ENCODE data around the gene PCSK4. TPM values are rescaled to one million over a fixed set of nuclear protein-coding genes. Genes with fewer than 3 reads are reported as not detected.
A peak's percentile ranks its signal among the peaks of the same experiment; 100 is the strongest.

Gene PCSK4
- total RNA-seq, 2 donors from 2014 or later = 13.3 to 16.6 TPM

GRCh38 chr19:1452802-1453524 is 37.2 kb downstream of the PCSK4 start:
- H3K4me3 Mint-ChIP-seq = no peak overlapping the region
- DNase-seq (no peak), ATAC-seq (replicated peaks in 1 of 2) (no peak)
- H3K36me3 Mint-ChIP-seq (ENCODE audit: insufficient read depth in 2 of 2) = no peaks in the 10 kb centered on the region
- peaks cover 24% of the 10 kb centered on the region for H3K4me1 Mint-ChIP-seq (ENCODE audit: low read depth)
- H3K9me3 Mint-ChIP-seq = no peaks in the 10 kb centered on the region
- H3K27me3 Mint-ChIP-seq (ENCODE audit: low read depth) = peaks cover 69% of the 10 kb centered on the region
- no peak overlapping the region for H3K27ac Mint-ChIP-seq

DNA sequence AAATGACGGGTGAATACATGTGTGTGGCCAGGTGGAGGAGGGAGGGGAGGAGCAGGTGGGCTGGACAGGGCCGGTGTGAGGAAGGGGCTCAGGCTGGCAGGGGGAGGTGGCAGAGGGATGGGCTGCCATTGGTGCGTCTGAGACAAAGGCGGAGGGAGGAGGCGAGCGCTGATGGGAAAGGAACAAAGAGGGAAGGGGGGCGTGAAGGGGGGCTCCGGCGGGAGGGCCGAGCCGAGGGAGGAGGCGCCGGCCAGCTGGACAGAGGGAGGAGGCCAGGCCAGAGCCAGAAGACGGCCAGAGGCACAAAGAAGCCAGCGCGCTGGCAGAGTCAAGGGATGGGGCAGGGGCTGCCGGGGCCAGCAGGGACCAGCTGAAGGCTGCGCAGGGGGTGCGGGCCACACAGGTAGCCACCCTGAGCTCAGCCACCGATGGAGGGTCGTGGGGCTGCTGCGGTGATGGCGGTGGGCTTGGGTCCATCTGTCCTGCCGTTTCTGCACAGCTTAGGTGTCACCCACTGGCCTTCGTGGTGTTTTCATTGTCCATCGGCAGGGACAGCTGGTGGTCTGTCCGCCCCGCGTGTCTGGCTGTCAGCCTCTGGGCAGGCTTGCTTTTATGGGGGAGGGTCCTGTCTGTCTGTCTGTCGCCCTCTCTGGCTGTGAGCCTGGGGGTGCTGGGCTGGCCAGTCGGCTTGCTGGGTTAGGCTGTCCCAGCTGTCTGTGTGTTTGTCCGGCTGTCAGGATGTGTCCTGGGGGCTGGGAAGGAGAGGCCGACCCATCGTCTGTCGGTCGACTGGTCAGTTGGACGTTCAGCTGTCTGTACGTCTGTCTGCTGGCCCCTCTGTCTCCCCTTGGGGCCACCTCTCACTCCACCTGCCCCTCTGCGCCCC is 38.0 kb downstream of the PCSK4 start:
- Mint-ChIP-seq H3K36me3 (ENCODE audit: insufficient read depth in 2 of 2) (no peaks in the 10 kb centered on the region), H3K9me3 (no peaks in the 10 kb centered on the region), H3K4me3 (no peak overlapping the region), H3K27me3 (ENCODE audit: low read depth) (peaks cover 72% of the 10 kb centered on the region), H3K4me1 (ENCODE audit: low read depth) (peaks cover 24% of the 10 kb centered on the region), H3K27ac (no peak overlapping the region)
- ATAC-seq (replicated peaks in 1 of 2) = no peak
- no peak for DNase-seq

- Mint-ChIP-seq H3K4me3 (peak overlapping the region; percentile 4 to 66), H3K27ac (no peak overlapping the region), H3K27me3 (ENCODE audit: low read depth) (peaks cover 74% of the 10 kb centered on the region), H3K36me3 (ENCODE audit: insufficient read depth in 2 of 2) (no peaks in the 10 kb centered on the region), H3K4me1 (ENCODE audit: low read depth) (peaks cover 24% of the 10 kb centered on the region), H3K9me3 (no peaks in the 10 kb centered on the region)
- no peak for DNase-seq
- ATAC-seq (replicated peaks in 1 of 2) = no peak
Measured at GRCh38 chr19:1450735-1451731, 39.1 kb downstream of the PCSK4 start.

GRCh38 chr19:1449467-1450442 is 40.4 kb downstream of the PCSK4 start, which contains the start of gene APC2:
APC2 (plus strand) TSS chr19:1450121; CDS start chr19:1453002, 2,881 bp downstream.
- Mint-ChIP-seq H3K9me3 (no peaks in the 10 kb centered on the region), H3K36me3 (ENCODE audit: insufficient read depth in 2 of 2) (no peaks in the 10 kb centered on the region), H3K4me3 (peak within 1 kb of the TSS; percentile 73 to 80), H3K4me1 (ENCODE audit: low read depth) (peaks cover 21% of the 10 kb centered on the region), H3K27me3 (ENCODE audit: low read depth) (peaks cover 66% of the 10 kb centered on the region), H3K27ac (peak within 1 kb of the TSS; percentile 8)
- ATAC-seq (replicated peaks in 1 of 2) = peak; percentile 42 to 50
- DNase-seq = peak; percentile 70 to 73

DNA sequence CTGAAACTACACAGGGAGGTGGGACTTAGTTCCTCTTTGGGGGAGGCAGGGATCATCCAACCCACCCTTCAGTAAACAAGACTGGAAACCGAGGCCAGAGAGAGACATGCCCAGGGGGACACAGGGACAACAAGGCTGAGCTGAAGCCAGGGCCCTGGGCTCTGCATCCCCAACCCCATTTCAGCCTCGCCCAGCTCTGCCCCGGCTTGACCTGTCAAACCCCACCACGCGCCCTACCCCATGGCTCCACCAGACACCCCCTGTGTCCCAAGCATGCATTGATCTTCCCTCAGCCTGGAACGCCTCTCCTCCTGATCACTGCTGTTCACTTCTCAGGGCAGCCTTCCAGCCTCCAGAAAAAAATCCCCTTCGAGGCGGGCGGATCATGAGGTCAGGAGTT is 42.2 kb downstream of the PCSK4 start:
- Mint-ChIP-seq H3K9me3 (no peaks in the 10 kb centered on the region), H3K27ac (no peak overlapping the region), H3K4me1 (ENCODE audit: low read depth) (peaks cover 21% of the 10 kb centered on the region), H3K4me3 (peak overlapping the region in 1 of 2 donors; percentile 51), H3K36me3 (ENCODE audit: insufficient read depth in 2 of 2) (no peaks in the 10 kb centered on the region), H3K27me3 (ENCODE audit: low read depth) (peaks cover 55% of the 10 kb centered on the region)
- DNase-seq = no peak
- no peak for ATAC-seq (replicated peaks in 1 of 2)

DNA sequence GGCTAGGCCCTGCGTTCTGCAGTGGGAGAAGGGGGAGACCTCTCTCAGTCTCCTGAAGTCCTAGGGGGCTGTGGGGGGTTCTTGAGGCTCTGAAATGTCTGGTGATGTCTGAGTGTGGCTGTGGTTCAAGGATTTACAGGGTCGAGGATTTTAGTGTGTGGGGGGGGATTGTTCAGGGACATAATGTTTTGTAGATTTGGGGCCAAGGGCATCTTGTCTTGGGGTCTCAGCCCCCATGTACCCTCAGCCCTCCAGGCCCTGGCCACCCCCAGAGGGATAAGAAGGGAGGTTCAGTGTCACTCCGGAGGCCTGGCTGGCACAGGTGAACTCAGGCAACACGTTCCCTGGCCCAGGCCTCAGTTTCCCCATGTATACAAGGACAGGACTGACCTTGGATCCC is 42.6 kb downstream of the PCSK4 start:
- peak overlapping the region; percentile 6 for H3K27ac Mint-ChIP-seq
- peaks cover 0 to 3% of the 10 kb centered on the region in 2 donors for H3K36me3 Mint-ChIP-seq (ENCODE audit: insufficient read depth in 2 of 2)
- H3K4me3 Mint-ChIP-seq = peak overlapping the region in 1 of 2 donors; percentile 36
- peaks cover 21% of the 10 kb centered on the region for H3K4me1 Mint-ChIP-seq (ENCODE audit: low read depth)
- peaks cover 51% of the 10 kb centered on the region for H3K27me3 Mint-ChIP-seq (ENCODE audit: low read depth)
- no peaks in the 10 kb centered on the region for H3K9me3 Mint-ChIP-seq
- no peak for ATAC-seq (replicated peaks in 1 of 2)
- DNase-seq = no peak

DNA sequence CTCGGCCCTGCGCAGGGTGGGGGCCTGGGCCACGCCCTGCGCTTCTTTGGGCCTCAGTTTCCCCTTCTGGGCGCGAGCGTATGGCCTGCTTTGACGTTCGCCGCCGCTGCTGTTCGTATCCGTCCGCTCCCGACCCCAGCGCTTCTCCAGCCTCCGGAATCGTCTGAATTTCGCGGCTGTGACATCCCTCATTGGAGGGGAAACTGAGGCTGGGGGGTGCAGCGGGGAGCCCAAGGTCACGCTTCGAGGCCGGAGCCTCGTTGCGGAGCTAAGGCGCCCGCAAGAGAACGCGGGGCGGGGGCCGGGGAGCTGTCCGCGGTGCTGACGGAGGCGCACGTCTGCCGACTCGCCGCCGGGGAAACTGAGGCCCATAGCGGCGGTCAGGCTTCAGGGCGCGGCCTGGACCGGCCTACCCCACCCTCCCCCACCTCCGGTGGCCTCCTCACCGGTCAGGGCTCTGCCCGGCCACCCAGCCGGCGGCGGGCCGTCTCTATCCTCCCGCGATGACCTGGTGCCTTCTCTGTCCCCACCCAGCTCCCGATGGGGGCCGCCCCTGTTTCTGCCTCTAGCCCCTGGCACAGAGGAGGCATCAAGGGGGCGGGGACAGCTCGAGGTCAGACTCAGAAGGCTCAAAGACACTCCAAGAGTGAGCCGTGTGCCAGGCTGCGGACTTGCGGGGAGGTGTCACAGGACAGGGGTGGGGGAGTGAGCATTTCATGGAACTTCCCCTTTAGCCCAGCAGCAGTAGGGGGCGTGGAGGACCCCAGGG is 43.3 kb downstream of the PCSK4 start:
- Mint-ChIP-seq H3K27ac (peak overlapping the region; percentile 28), H3K4me3 (peak overlapping the region in 1 of 2 donors; percentile 36), H3K36me3 (ENCODE audit: insufficient read depth in 2 of 2) (peaks cover 0 to 4% of the 10 kb centered on the region in 2 donors), H3K27me3 (ENCODE audit: low read depth) (peaks cover 44% of the 10 kb centered on the region), H3K4me1 (ENCODE audit: low read depth) (peaks cover 24% of the 10 kb centered on the region), H3K9me3 (no peaks in the 10 kb centered on the region)
- no peak for ATAC-seq (replicated peaks in 1 of 2)
- no peak for DNase-seq

DNA sequence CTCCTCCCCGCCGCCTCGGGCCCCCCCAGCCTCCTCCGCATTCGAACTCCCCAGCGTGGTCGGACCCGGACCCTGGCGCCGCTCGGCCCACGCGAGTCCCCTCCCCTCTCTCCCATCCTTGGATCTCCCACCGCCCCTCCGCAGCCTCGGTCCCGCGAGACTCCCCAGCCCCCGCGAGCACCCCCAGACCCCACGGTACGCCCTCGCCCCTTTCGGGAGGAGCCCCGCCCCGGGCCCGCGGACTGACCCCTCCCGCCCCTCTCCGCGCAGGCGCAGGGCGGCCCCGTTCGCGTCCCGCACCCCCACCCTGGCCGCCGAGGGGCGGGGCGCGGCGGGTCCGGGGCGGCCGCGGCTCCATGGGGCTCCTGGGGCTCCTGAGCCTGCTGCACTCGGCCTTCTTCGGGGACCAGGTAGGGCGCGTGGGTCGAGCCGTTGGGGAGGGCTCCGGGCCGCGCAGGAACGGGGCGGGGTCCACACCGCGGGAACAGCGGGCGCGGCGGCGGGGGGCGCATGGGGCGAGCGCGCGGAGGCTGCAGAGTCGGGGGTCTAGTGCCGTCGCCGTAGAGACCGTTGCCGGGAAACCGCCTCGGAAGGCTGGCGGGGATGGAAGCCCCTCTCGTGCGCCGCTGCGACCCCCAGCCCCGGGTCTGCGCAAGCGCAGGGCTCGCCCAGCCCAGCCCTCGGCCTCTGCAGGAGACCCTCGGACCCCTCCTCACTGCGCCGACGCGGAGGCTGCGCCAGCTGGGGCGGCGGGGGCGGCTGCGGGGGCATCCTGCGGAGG is 44.0 kb downstream of the PCSK4 start:
- ATAC-seq (replicated peaks in 1 of 2) = peak in 1 of 2 donors; percentile 3
- peaks cover 29% of the 10 kb centered on the region for H3K4me1 Mint-ChIP-seq (ENCODE audit: low read depth)
- no peak overlapping the region for H3K27ac Mint-ChIP-seq
- no peak for DNase-seq
- H3K4me3 Mint-ChIP-seq = peak overlapping the region in 1 of 2 donors; percentile 88
- H3K9me3 Mint-ChIP-seq = no peaks in the 10 kb centered on the region
- H3K36me3 Mint-ChIP-seq (ENCODE audit: insufficient read depth in 2 of 2) = peaks cover 2 to 10% of the 10 kb centered on the region in 2 donors
- peaks cover 38% of the 10 kb centered on the region for H3K27me3 Mint-ChIP-seq (ENCODE audit: low read depth)

GRCh38 chr19:1445185-1445931 is 44.8 kb downstream of the PCSK4 start:
- H3K4me1 Mint-ChIP-seq (ENCODE audit: low read depth) = peaks cover 29% of the 10 kb centered on the region
- H3K36me3 Mint-ChIP-seq (ENCODE audit: insufficient read depth in 2 of 2) = peaks cover 6 to 18% of the 10 kb centered on the region in 2 donors
- DNase-seq (peak; percentile 86 to 91), ATAC-seq (replicated peaks in 1 of 2) (peak; percentile 74 to 81)
- H3K27ac Mint-ChIP-seq = no peak overlapping the region
- peaks cover 30% of the 10 kb centered on the region for H3K27me3 Mint-ChIP-seq (ENCODE audit: low read depth)
- H3K9me3 Mint-ChIP-seq = no peaks in the 10 kb centered on the region
- H3K4me3 Mint-ChIP-seq = peak overlapping the region; percentile 88 to 89

Data from activated T-cell treated with anti-CD3 and anti-CD28 coated beads, Interleukin-2, amount 50 U/mL, for 72 hours (primary cell).